Nasal cavity respiratory epithelium epithelial cell of viscerocranial mucosa (primary cell): ENCODE measurements around the gene TGIF2. TPM values are rescaled to one million over a fixed set of nuclear protein-coding genes. Genes with fewer than 3 reads are reported as not detected.

Experiments
- total RNA-seq: library from RNA; depleted of rRNA; stranded (reverse); fragments of >200 nt; gene quantifications from 2 replicates; pipeline ENCODE4 v1.2.3, GENCODE V29; 2014

The TGIF2 gene
- total RNA-seq = 8.3 and 8.5 TPM in 2 replicates

GRCh38 chr20:36573103-36573797, at the start of gene TGIF2:
TSS of gene TGIF2 (plus strand) at chr20:36573597. CDS start at chr20:36578775, 5,178 bp downstream.

DNA sequence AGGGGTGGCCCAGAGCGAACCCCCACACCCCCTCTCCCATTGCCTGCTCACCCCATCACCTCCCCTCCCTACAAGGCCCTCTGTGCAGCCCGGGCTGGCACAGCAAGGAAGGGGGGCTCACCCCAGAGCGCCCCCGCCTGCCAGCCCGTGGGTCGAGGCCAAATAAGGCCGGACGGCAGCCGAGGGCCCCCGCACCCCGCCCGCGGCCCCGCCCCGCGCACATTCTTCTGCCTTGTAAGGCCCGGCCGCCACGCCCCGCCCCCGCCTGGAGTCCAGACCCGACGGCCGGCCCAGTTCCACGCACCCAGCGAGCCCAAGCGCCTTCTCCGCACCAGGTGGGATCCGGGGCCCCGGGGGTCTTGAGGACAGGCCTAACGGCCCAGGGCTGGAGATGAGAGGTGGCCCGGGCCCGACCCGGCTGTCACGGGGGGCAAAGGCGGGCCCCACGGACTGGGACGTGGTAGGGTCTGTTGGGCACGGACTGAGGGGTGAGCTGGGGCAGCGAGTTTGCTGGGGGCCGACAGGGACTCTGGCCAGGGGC, 32.1 kb upstream of the TGIF2 start, which contains the start of gene MYL9:
Gene MYL9 (plus strand): TSS at position 293 of the 541 bp plus-strand sequence. CDS start 3,366 bp downstream, outside the sequence.

DNA sequence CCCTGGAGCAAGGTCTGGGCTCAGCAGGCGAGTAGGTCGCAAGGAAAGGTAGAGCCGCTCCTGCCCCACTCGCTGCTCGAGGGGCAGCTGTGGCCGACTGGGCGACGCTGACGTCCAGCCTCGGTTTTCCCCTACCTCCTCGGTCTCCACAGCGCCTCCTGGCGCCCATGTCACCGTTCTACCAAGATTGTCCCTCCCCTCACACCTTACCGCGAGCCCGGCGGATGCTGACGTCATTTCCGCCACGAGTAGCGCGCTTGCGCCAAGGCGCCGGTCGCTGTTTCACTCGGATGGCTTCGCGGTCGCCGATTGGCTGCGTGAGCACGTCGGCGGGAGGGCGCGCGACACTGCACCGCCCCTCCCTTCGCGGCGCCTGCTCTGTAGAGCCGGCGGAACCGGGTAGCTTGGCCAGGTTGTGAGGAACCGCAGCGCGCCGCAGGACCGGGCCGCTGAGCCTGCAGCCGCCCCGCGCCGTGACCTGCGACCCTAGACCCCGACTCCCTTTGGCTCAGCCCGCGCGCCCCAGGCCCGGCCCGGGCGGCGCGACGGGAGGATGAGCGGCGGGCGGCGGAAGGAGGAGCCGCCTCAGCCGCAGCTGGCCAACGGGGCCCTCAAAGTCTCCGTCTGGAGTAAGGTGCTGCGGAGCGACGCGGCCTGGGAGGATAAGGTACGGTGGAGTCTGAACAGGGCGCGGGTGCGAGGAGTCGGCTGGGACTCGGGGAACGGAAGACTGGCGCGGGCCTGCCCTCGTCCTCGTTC, 32.2 kb downstream of the TGIF2 start, which contains the start of gene RAB5IF:
Gene RAB5IF (plus strand): TSS at position 381 of the 759 bp plus-strand sequence. CDS start 173 bp downstream, at position 554.

Other genes starting within 250 kb of the TGIF2 start
- 1.4 and 10.5 TPM in 2 replicates for gene MYL9, start 32.1 kb upstream of the TGIF2 start, total RNA-seq
- gene RAB5IF, start 32.2 kb downstream of the TGIF2 start, total RNA-seq = 112 and 136 TPM in 2 replicates
- not detected in 2 replicates for gene SLA2, start 72.6 kb downstream of the TGIF2 start, total RNA-seq
- gene NDRG3, start 172.5 kb downstream of the TGIF2 start, total RNA-seq = 10.3 and 16.9 TPM in 2 replicates
- gene DSN1, start 200.2 kb downstream of the TGIF2 start, total RNA-seq = 4.3 and 6.2 TPM in 2 replicates